A549 treated with AZD2906 at 1 μM for 4 hours (cell line): Measurements from ENCODE around the gene FMNL3. TPM values are rescaled to one million over a fixed set of nuclear protein-coding genes. Genes with fewer than 3 reads are reported as not detected.

Experiments used
- total RNA-seq: library from RNA; stranded (reverse); fragments of 200-300 nt; extraction: Qiagen RNA extraction; gene quantifications from 5 replicates; pipeline ENCODE4 v1.2.3, GENCODE V29; 2022

FMNL3 gene, protein sequence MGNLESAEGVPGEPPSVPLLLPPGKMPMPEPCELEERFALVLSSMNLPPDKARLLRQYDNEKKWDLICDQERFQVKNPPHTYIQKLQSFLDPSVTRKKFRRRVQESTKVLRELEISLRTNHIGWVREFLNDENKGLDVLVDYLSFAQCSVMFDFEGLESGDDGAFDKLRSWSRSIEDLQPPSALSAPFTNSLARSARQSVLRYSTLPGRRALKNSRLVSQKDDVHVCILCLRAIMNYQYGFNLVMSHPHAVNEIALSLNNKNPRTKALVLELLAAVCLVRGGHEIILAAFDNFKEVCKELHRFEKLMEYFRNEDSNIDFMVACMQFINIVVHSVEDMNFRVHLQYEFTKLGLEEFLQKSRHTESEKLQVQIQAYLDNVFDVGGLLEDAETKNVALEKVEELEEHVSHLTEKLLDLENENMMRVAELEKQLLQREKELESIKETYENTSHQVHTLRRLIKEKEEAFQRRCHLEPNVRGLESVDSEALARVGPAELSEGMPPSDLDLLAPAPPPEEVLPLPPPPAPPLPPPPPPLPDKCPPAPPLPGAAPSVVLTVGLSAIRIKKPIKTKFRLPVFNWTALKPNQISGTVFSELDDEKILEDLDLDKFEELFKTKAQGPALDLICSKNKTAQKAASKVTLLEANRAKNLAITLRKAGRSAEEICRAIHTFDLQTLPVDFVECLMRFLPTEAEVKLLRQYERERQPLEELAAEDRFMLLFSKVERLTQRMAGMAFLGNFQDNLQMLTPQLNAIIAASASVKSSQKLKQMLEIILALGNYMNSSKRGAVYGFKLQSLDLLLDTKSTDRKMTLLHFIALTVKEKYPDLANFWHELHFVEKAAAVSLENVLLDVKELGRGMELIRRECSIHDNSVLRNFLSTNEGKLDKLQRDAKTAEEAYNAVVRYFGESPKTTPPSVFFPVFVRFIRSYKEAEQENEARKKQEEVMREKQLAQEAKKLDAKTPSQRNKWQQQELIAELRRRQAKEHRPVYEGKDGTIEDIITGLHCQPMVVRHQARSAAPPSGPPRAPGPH
- total RNA-seq = 1.3 to 2.4 TPM (median 1.9 TPM) in 5 replicates

GRCh38 chr12:49707128-49707811 lies at the start of gene FMNL3:
FMNL3 (minus strand) TSS chr12:49707405; CDS start chr12:49707180, 225 bp downstream.

DNA sequence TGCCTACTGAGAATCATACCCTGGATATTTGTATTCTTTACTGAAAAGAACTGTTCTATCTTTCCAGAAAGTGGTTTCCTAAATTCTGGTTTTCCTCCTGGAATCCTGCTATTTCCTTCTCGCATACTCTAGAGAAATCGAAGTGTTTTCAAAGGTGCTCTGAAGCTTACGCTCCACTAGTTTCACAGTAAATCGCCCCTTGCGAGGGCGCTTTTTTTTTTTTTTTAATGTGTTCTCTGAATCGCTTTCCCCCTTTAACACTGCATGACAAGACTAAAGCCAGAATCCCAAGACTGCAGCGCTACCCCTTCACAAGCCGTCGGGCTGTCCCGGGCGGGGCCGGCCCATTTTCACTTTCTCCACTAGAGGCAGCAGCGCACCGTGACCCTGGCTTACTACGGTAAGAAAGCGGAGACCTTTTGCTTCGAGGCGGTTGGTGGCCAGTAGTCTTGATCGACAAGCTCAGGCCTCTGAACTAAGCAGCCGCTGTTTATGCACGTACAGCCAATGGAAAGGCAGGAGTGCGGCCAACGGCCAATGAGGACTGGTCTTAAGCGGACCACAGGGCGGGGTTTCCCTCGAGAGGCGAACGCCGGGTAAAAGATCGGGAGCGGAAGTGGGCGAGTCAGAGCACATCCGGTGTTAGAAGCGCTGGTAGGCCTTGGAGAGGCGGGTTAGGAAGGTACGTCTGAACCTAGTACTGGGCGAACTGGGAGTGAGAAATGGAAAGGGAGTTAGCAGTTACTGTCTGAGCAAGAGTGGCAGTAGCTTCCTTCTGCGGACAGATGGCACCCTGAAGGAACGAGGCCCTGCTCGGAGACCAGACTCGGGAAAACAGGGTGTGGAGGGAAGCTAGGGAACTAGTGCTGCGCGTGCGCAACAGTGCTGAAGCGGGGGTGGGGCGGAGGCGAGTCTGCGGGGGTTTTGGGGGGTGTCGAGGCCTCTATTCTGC lies 34.0 kb upstream of the FMNL3 start, which contains the start of gene TMBIM6:
Gene TMBIM6, plus strand, starts transcription at position 628 of the 952 bp plus-strand sequence. CDS start 10,937 bp downstream, outside the sequence.

DNA sequence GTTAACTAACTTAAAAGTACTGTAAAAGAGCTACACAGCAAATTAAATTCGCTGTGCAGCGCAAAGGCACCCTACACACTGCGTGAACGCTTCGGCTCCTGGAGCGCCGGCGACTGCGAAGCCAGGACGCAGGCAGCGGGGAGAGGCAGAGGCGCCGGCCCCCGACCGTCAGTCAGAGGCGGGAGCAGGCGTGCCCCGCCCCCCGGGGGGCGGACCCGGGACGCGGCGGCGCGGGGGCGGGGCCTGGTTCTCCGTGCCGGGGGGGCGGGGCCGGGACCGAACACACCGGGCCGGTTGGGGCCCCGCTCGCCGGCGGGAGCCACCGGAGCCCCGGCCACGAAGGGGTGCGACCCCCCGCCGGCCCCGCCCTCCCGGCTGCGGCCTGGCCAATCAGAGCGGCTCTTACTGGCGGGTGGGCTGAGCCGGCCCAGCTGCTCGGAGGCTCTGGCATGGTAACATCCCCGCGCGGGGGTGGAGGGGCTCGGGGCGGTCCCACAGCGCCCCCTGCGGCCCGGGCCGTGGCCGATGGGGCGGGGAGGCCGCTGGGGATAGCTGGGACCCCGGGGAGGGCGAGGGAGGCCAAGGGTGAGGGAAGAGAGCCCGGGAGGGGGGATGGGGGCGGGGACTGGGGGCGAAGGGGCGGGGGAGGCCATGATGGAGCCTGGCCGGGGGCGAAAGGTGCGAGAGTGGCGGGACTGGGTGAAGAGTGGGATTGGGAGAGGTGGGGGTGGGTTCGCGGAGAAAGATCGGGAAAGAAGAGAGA lies 83.9 kb downstream of the FMNL3 start, which contains the start of gene PRPF40B:
Gene PRPF40B, plus strand, starts transcription at position 420 of the 763 bp plus-strand sequence. Its CDS starts 30 bp downstream, at position 450.

DNA sequence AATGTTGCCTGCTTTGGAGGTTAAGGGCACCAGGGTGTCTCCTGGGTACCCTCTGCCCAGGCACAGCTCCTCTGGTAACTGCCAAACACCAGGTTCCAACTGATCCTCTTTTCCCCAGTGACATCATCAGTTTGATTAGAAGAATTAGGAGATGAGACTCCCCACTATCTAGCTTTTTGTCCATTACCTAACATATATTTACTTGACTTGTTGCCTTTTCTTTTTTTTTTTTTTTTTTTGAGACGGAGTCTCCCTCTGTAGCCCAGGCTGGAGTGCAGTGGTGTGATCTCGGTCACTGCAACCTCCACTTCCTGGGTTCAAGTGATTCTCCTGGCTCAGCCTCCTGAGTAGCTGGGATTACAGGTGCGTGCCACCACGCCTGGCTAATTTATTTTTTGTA lies 101.7 kb downstream of the FMNL3 start, which contains the start of gene FAM186B:
Gene FAM186B, minus strand, starts transcription at position 101 of the 400 bp plus-strand sequence. CDS start 162 bp downstream, outside the sequence.

Other genes with a start within 250 kb of the FMNL3 start
- gene KCNH3, start 168.4 kb downstream of the FMNL3 start, total RNA-seq = 1.5 to 2.6 TPM (median 2.2 TPM) in 5 replicates
- gene MCRS1, start 139.3 kb downstream of the FMNL3 start, total RNA-seq = 61.8 to 68.8 TPM (median 64.9 TPM) in 5 replicates
- 0.08 to 0.24 TPM (median 0.11 TPM) in 5 replicates for gene FAM186B, start 101.8 kb downstream of the FMNL3 start, total RNA-seq
- gene PRPF40B, start 83.8 kb downstream of the FMNL3 start, total RNA-seq = 5.5 to 7.5 TPM (median 6.4 TPM) in 5 replicates
- gene TMBIM6, start 34.2 kb upstream of the FMNL3 start, total RNA-seq = 440 to 491 TPM (median 480 TPM) in 5 replicates
- 8.2 to 10.1 TPM (median 9.5 TPM) in 5 replicates for gene NCKAP5L, start 121.0 kb upstream of the FMNL3 start, total RNA-seq
- gene BCDIN3D, start 135.7 kb upstream of the FMNL3 start, total RNA-seq = 4.1 to 4.5 TPM (median 4.1 TPM) in 5 replicates
- 0.01 to 0.13 TPM (median 0.03 TPM) in 3 of 5 replicates, not detected in the others for gene FAIM2, start 196.5 kb upstream of the FMNL3 start, total RNA-seq
- gene AQP2, start 243.3 kb upstream of the FMNL3 start, total RNA-seq = not detected in 5 replicates